Neural progenitor cell (in vitro differentiated cells): ENCODE measurements around the gene KLHL6. TPM values are rescaled to one million over a fixed set of nuclear protein-coding genes. Genes with fewer than 3 reads are reported as not detected.
"Not testable (repeated sequence)": the region's sequence is repeated elsewhere in the genome, so short reads cannot be mapped to it uniquely, and the experiment has no call there.

Source experiments
- DNase-seq: peaks from one replicate; pipeline ENCODE4 v3.0.0-alpha.2; 2016; ENCODE audit warnings: low spot score
- H2AFZ ChIP-seq: fragments of 200-600 bp; sonication (generic); replicated peaks from 2 replicates; pipeline ENCODE4 v1.6.1; 2016; ENCODE audit warnings: antibody characterized with exemption
- H3F3A ChIP-seq: fragments of 200-600 bp; sonication (generic); 2 replicates; pipeline ENCODE4 v1.6.1; 2016; ENCODE audit warnings: antibody characterized with exemption, low read depth
- H3K27ac ChIP-seq: fragments of 200-600 bp; sonication (generic); 2 replicates; pipeline ENCODE4 v1.5.1; 2016; ENCODE audit warnings: mild to moderate bottlenecking
- H3K27me3 ChIP-seq: fragments of 200-600 bp; sonication (generic); 2 replicates; pipeline ENCODE4 v1.6.1; 2016; ENCODE audit warnings: mild to moderate bottlenecking, moderate library complexity
- H3K36me3 ChIP-seq: fragments of 200-600 bp; sonication (generic); 2 replicates; pipeline ENCODE4 v1.5.1; 2016
- H3K4me1 ChIP-seq: fragments of 200-600 bp; sonication (generic); 2 replicates; pipeline ENCODE4 v1.6.1; 2016; ENCODE audit warnings: mixed run types
- H3K4me2 ChIP-seq: fragments of 200-600 bp; sonication (generic); 2 replicates; pipeline ENCODE4 v1.6.1; 2016
- H3K4me3 ChIP-seq: fragments of 200-600 bp; sonication (generic); 2 replicates; pipeline ENCODE4 v1.5.1; 2016
- H3K79me2 ChIP-seq: fragments of 200-600 bp; sonication (generic); 2 replicates; pipeline ENCODE4 v1.6.1; 2016; ENCODE audit warnings: low read depth
- H3K9ac ChIP-seq: fragments of 200-600 bp; sonication (generic); 2 replicates; pipeline ENCODE4 v1.6.1; 2016
- H3K9me3 ChIP-seq: fragments of 200-600 bp; sonication (generic); 2 replicates; pipeline ENCODE4 v1.5.1; 2016; ENCODE audit warnings: low read depth
- H4K20me1 ChIP-seq: fragments of 200-600 bp; sonication (generic); 2 replicates; pipeline ENCODE4 v1.6.1; 2016; ENCODE audit warnings: low read depth
- H3K27ac Mint-ChIP-seq: 3 replicates; pipeline ENCODE4 v1.8.0; 2021; ENCODE audit warnings: mixed read lengths
- H3K27me3 Mint-ChIP-seq: 2 replicates; pipeline ENCODE4 v1.8.0; 2022; ENCODE audit warnings: low read depth, mild to moderate bottlenecking, inconsistent platforms, moderate library complexity, mixed read lengths; ENCODE audit not compliant: insufficient read depth
- H3K36me3 Mint-ChIP-seq: 3 replicates; pipeline ENCODE4 v1.8.0; 2021; ENCODE audit warnings: mixed read lengths
- H3K4me1 Mint-ChIP-seq: 3 replicates; pipeline ENCODE4 v1.8.0; 2021; ENCODE audit warnings: mixed read lengths
- H3K4me3 Mint-ChIP-seq: 3 replicates; pipeline ENCODE4 v1.8.0; 2021; ENCODE audit warnings: mild to moderate bottlenecking, moderate library complexity, mixed read lengths
- H3K9me3 Mint-ChIP-seq: 3 replicates; pipeline ENCODE4 v1.8.0; 2020; ENCODE audit warnings: mixed read lengths
- EZH2 ChIP-seq: fragments of 200-600 bp; sonication (generic); IDR thresholded peaks from 2 replicates; pipeline ENCODE4 v1.6.1; 2017; ENCODE audit warnings: antibody characterized with exemption, mild to moderate bottlenecking, moderate library complexity
- EZH2phosphoT487 ChIP-seq: fragments of 200-600 bp; sonication (generic); IDR thresholded peaks from 2 replicates; pipeline ENCODE4 v1.6.1; 2017; ENCODE audit warnings: antibody characterized with exemption
- total RNA-seq: library from RNA; depleted of rRNA; stranded (reverse); fragments of >200 nt; gene quantifications from 2 replicates; pipeline ENCODE4 v1.2.3, GENCODE V29; 2015; ENCODE audit warnings: low replicate concordance
- TF ChIP-seq, protein P1 (sequence below): fragments of 200-600 bp; sonication (generic); IDR thresholded peaks from 2 replicates; pipeline ENCODE4 v1.5.1; 2017; ENCODE audit warnings: antibody characterized with exemption, mild to moderate bottlenecking

Gene KLHL6
- total RNA-seq, 1 donor from 2014 or later, result 0.09 TPM

DNA sequence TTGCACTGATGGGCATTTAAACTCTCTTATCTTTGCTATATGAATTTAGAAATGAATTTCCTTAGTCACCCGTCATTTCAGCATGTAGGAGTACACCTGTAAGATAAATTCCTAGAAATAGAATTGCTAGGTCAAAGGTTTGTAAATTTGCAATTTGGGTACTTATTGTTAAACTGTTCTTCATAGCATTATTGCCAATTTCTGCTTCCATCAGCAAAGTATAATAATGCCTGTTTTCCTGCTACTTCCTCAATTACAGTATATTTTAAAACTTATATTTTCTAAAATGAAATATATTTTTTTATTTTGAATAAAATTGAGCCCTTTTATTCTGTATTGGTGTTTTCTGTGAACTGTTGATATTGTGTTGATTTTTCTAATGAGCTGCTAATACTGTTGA, 110.8 kb downstream of the KLHL6 start:
- Histone ChIP-seq H4K20me1 (peaks cover 6% of the 10 kb centered on the region), H3K4me1 (peaks cover 14% of the 10 kb centered on the region), H3K36me3 (no peaks in the 10 kb centered on the region), H2AFZ (no peak overlapping the region), H3K27ac (no peak overlapping the region), H3F3A (peaks cover 12% of the 10 kb centered on the region), H3K4me2 (no peak overlapping the region), H3K79me2 (peaks cover 21% of the 10 kb centered on the region), H3K4me3 (no peak overlapping the region), H3K9me3 (no peaks in the 10 kb centered on the region), H3K27me3 (no peaks in the 10 kb centered on the region), H3K9ac (no peak overlapping the region)
- H3K27me3 Mint-ChIP-seq, result no peaks in the 10 kb centered on the region
- TF ChIP-seq, protein P1, sequence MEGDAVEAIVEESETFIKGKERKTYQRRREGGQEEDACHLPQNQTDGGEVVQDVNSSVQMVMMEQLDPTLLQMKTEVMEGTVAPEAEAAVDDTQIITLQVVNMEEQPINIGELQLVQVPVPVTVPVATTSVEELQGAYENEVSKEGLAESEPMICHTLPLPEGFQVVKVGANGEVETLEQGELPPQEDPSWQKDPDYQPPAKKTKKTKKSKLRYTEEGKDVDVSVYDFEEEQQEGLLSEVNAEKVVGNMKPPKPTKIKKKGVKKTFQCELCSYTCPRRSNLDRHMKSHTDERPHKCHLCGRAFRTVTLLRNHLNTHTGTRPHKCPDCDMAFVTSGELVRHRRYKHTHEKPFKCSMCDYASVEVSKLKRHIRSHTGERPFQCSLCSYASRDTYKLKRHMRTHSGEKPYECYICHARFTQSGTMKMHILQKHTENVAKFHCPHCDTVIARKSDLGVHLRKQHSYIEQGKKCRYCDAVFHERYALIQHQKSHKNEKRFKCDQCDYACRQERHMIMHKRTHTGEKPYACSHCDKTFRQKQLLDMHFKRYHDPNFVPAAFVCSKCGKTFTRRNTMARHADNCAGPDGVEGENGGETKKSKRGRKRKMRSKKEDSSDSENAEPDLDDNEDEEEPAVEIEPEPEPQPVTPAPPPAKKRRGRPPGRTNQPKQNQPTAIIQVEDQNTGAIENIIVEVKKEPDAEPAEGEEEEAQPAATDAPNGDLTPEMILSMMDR, result no peak
- TF ChIP-seq EZH2phosphoT487 (no peak), EZH2 (no peak)
- no peak overlapping the region for H3K27ac Mint-ChIP-seq
- peaks cover 15% of the 10 kb centered on the region for H3K9me3 Mint-ChIP-seq
- H3K4me3 Mint-ChIP-seq, result no peak overlapping the region
- peaks cover 17% of the 10 kb centered on the region for H3K4me1 Mint-ChIP-seq
- DNase-seq, result no peak
- H3K36me3 Mint-ChIP-seq, result no peaks in the 10 kb centered on the region

DNA sequence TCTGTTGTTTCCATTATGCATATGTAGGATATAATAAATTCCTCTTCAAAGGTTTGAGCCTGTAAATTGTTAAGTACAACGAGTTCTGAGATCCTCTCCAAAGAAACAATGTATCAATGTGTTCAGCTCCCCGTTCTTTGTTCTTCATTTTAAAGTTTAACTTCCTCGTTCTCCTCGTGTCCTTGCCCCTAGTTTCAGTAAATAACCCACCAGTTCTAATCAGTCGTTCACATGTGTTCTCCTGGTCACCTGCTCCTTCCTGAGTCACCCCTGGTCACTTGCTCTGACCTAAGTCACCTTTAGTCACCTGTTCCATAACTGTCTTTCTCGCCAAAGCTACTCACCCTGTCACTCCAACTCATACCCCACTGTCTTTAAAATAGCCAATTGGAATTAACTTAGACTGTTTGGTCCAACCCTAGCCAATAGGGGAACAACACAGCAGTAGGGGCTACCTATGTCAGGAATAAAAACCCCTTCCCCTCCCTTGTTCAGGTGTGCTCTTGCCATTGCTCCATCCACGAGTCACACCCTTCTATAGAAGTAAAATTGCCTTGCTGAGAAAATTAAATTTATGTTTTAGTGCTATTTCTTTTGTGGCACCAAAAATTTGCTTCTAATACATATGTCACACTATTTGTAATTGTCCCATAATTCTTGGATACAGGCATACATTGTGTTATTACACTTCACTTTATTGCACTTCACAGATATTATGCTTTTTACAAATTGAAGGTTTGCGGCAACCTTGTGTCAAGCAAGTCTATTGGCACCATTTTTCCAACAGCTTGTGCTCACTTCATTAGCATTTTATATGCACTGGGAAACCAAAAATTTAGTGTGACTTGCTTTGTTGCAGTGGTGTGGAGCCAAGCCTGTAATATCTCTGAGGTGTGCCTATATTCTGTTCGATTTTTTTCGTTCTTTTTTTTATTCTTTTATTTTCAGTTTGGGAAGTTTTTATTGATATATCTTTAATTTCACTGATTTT, 111.8 kb downstream of the KLHL6 start:
- Mint-ChIP-seq H3K4me3 (no peak overlapping the region), H3K27ac (no peak overlapping the region), H3K36me3 (no peaks in the 10 kb centered on the region), H3K9me3 (peaks cover 15% of the 10 kb centered on the region), H3K4me1 (peaks cover 7% of the 10 kb centered on the region), H3K27me3 (no peaks in the 10 kb centered on the region)
- Histone ChIP-seq H3K9ac (no peak overlapping the region), H3K79me2 (peaks cover 10% of the 10 kb centered on the region), H3K4me3 (no peak overlapping the region), H3K27me3 (no peaks in the 10 kb centered on the region), H3K36me3 (no peaks in the 10 kb centered on the region), H3K4me1 (peaks cover 5% of the 10 kb centered on the region), H2AFZ (no peak overlapping the region), H3K27ac (no peak overlapping the region), H3K4me2 (no peak overlapping the region), H4K20me1 (no peaks in the 10 kb centered on the region), H3K9me3 (no peaks in the 10 kb centered on the region), H3F3A (peaks cover 12% of the 10 kb centered on the region)
- TF ChIP-seq EZH2phosphoT487, result no peak
- TF ChIP-seq, protein P1, result no peak
- no peak for TF ChIP-seq EZH2
- no peak for DNase-seq

DNA sequence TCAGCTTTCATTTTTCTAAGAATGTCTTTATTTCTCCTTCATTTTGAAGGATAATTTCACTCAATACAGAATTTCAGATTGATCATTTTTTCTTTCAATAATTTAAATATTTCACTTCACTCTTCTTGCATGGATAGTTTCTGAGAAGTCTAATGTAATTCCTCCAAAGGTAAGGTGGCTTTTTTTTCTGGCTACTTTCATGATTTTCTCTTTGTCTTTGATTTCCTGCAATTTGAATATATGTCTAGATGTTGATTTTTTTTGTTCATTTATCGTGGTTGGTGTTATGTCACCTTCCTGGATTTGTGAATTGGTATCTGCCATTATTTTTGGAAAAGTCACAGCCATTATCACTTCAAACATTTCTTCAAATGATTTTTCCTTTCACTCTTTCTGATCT, 112.5 kb downstream of the KLHL6 start:
- H4K20me1 ChIP-seq, result no peaks in the 10 kb centered on the region
- Mint-ChIP-seq H3K4me3 (no peak overlapping the region), H3K4me1 (peaks cover 3% of the 10 kb centered on the region), H3K9me3 (peaks cover 15% of the 10 kb centered on the region), H3K36me3 (no peaks in the 10 kb centered on the region), H3K27me3 (no peaks in the 10 kb centered on the region), H3K27ac (no peak overlapping the region)
- H2AFZ ChIP-seq, result no peak overlapping the region
- no peaks in the 10 kb centered on the region for H3K9me3 ChIP-seq
- H3K27ac ChIP-seq, result no peak overlapping the region
- no peak overlapping the region for H3K4me3 ChIP-seq
- TF ChIP-seq EZH2 (no peak), EZH2phosphoT487 (no peak)
- TF ChIP-seq, protein P1, result no peak
- DNase-seq, result no peak
- peaks cover 3% of the 10 kb centered on the region for H3K79me2 ChIP-seq
- no peak overlapping the region for H3K9ac ChIP-seq
- no peaks in the 10 kb centered on the region for H3K4me1 ChIP-seq
- H3K27me3 ChIP-seq, result no peaks in the 10 kb centered on the region
- no peak overlapping the region for H3K4me2 ChIP-seq
- H3F3A ChIP-seq, result peaks cover 12% of the 10 kb centered on the region
- no peaks in the 10 kb centered on the region for H3K36me3 ChIP-seq

DNA sequence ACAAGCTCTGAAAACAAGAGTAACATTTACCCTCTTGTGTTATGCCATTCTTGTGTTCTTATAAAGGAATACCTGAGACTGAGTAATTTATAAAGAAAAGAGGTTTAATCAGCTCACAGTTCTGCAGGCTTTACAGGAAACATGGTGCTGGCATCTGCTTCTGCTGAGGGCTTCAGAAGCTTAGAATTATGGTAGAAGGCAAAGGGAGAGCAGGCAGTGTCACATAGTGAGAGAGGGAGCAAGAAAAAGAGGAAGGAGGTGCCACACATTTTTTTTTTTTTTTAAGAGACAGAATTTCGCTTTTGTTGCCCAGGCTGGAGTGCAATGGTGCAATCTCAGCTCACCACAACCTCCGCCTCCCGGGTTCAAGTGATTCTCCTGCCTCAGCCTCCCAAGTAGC, 115.0 kb downstream of the KLHL6 start:
- H3K79me2 ChIP-seq, H3K27ac ChIP-seq, H3K27ac Mint-ChIP-seq, H3K9me3 ChIP-seq, H3K36me3 ChIP-seq, H4K20me1 ChIP-seq, H3K4me3 Mint-ChIP-seq, DNase-seq, H3K27me3 ChIP-seq, H3K4me3 ChIP-seq, H3K4me2 ChIP-seq, H3K27me3 Mint-ChIP-seq, H3K36me3 Mint-ChIP-seq, H2AFZ ChIP-seq, H3K9ac ChIP-seq: not testable (repeated sequence)
- Histone ChIP-seq H3K4me1 (peaks cover 19% of the 10 kb centered on the region), H3F3A (peaks cover 16% of the 10 kb centered on the region)
- Mint-ChIP-seq H3K4me1 (peaks cover 12% of the 10 kb centered on the region), H3K9me3 (peaks cover 15% of the 10 kb centered on the region)
